ENCODE measurements around the gene GPSM1.

Gene GPSM1

DNA sequence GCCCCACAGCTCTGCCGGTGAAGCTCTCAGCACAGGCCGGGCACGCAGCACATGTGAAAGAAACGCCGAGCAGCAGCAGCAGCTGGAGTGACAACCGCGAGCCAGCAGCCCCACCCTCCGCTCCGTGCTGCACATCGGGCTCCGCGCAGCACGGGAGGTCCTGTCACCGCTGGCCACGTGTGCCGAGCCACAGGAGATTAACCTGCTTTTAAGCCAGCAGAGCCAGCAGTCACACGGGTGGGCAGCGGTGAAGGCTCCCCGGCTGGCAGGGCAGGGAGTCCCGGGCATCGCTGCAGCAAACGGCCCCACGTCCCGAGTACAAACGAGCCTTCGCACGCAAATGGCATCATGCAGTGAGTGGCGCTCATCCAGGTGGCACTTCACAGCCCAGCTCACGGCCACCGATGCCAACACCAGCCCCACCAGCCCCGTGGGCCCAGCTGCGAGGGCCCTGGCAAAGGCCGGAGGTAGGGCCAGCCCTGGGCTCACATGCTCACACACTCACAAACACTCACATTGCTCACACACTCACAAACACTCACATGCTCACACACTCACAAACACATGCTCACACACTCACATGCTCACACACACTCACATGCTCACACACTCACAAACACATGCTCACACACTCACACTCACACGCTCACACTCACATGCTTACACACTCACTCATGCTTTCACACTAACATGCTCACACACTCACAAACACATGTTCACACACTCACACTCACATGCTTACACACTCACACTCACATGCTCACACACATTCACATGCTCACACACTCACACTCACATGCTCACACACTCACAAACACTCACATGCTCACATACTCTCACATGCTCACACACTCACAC, 34.5 kb upstream of the GPSM1 start:
- Histone ChIP-seq H3K36me3 (no peaks in the 10 kb centered on the region), H3K27me3 (peaks cover 0 to 64% of the 10 kb centered on the region in 2 donors), H3K4me1 (no peaks in the 10 kb centered on the region), H3K27ac (no peak overlapping the region), H3K9me3 (no peaks in the 10 kb centered on the region), H3K4me3 (no peak overlapping the region)
- TF ChIP-seq, protein P1, sequence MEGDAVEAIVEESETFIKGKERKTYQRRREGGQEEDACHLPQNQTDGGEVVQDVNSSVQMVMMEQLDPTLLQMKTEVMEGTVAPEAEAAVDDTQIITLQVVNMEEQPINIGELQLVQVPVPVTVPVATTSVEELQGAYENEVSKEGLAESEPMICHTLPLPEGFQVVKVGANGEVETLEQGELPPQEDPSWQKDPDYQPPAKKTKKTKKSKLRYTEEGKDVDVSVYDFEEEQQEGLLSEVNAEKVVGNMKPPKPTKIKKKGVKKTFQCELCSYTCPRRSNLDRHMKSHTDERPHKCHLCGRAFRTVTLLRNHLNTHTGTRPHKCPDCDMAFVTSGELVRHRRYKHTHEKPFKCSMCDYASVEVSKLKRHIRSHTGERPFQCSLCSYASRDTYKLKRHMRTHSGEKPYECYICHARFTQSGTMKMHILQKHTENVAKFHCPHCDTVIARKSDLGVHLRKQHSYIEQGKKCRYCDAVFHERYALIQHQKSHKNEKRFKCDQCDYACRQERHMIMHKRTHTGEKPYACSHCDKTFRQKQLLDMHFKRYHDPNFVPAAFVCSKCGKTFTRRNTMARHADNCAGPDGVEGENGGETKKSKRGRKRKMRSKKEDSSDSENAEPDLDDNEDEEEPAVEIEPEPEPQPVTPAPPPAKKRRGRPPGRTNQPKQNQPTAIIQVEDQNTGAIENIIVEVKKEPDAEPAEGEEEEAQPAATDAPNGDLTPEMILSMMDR (IDR thresholded peaks at IDR 0.05): no peak
- intact Hi-C loops (cut with DNase I; ENCODE audit: low total_unique reads): no loop called here
- no peak for DNase-seq

DNA sequence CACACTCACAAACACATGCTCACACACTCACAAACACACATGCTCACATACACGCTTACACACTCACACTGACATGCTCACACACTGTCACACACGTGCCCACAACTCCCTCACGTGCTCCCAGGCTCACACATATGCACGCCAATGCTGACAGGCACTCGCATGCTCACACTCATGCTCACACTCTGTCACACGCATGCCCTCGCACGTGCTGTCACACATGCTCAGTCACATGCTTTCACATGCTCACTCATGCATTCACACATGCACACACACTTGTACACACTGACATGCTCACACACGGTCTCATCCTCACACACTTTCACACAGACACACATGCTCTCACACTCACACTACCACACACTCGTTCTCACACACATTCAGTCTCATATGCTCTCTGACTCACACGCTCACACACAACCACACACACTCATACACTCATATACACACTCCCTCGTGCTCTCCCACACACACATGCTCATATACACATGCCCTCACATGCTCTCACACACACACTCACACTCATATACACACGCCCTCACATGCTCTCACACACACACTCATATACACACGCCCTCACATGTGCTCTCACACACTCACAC, 33.8 kb upstream of the GPSM1 start:
- H3K27me3 ChIP-seq: peaks cover 0 to 64% of the 10 kb centered on the region in 2 donors
- H3K27ac ChIP-seq: no peak overlapping the region
- H3K9me3 ChIP-seq: no peaks in the 10 kb centered on the region
- no peaks in the 10 kb centered on the region for H3K4me1 ChIP-seq
- TF ChIP-seq, protein P1 (IDR thresholded peaks at IDR 0.05): no peak
- intact Hi-C loops (cut with DNase I; ENCODE audit: low total_unique reads): no loop called here
- H3K4me3 ChIP-seq: no peak overlapping the region
- H3K36me3 ChIP-seq: no peaks in the 10 kb centered on the region
- DNase-seq: no peak

GRCh38 chr9:136294437-136294836, 32.9 kb upstream of the GPSM1 start:
- peaks cover 0 to 69% of the 10 kb centered on the region in 2 donors for H3K27me3 ChIP-seq
- TF ChIP-seq, protein P1 (IDR thresholded peaks at IDR 0.05): no peak
- DNase-seq: no peak
- H3K4me3 ChIP-seq: no peak overlapping the region
- H3K4me1 ChIP-seq: no peaks in the 10 kb centered on the region
- H3K9me3 ChIP-seq: no peaks in the 10 kb centered on the region
- intact Hi-C loops (cut with DNase I; ENCODE audit: low total_unique reads): no loop called here
- no peaks in the 10 kb centered on the region for H3K36me3 ChIP-seq
- H3K27ac ChIP-seq: no peak overlapping the region

DNA sequence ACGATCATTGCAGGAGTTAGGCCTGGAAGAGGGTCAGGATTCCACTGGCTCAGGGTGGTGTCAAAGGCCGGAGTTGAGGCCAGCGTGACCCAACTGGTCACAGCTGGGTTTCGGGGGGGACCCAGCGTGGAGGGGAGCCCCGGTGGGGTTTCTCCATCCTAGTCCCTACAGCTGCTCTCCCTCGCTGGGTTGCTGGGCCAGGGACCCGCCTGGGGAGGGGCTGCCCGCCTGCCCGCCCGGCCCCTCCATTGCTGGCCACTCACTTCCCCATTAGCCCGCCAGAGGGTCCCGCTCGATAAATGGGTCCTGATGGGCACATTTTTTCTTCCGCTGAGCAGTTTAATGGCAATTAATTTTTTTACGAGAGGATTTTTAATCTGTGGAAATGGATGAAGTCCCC, 32.3 kb upstream of the GPSM1 start:
- Histone ChIP-seq H3K4me3 (no peak overlapping the region), H3K9me3 (no peaks in the 10 kb centered on the region), H3K27me3 (peaks cover 0 to 62% of the 10 kb centered on the region in 2 donors), H3K4me1 (no peaks in the 10 kb centered on the region), H3K27ac (no peak overlapping the region), H3K36me3 (no peaks in the 10 kb centered on the region)
- no peak for DNase-seq
- TF ChIP-seq, protein P1 (IDR thresholded peaks at IDR 0.05): no peak
- intact Hi-C loops (cut with DNase I; ENCODE audit: low total_unique reads): no loop called here

GRCh38 chr9:136295542-136296433, 31.6 kb upstream of the GPSM1 start:
- TF ChIP-seq, protein P1 (IDR thresholded peaks at IDR 0.05): no peak
- Histone ChIP-seq H3K36me3 (no peaks in the 10 kb centered on the region), H3K4me3 (no peak overlapping the region), H3K4me1 (no peaks in the 10 kb centered on the region), H3K9me3 (no peaks in the 10 kb centered on the region), H3K27ac (no peak overlapping the region), H3K27me3 (peaks cover 0 to 55% of the 10 kb centered on the region in 2 donors)
- intact Hi-C loops (cut with DNase I; ENCODE audit: low total_unique reads): no loop called here
- DNase-seq: no peak
